ENCODE data around the gene DHRS7B. TPM values are rescaled to one million over a fixed set of nuclear protein-coding genes. Genes with fewer than 3 reads are reported as not detected.

DHRS7B gene
- polyA plus RNA-seq, 1 donor from 2014 or later: 35.8 TPM

- Histone ChIP-seq H3K27ac (ENCODE audit: low read length) (no peak overlapping the region), H3K27me3 (ENCODE audit: insufficient read depth, low read depth, low read length) (no peaks in the 10 kb centered on the region), H3K9ac (ENCODE audit: low read length) (peak overlapping the region; percentile 47), H3K9me2 (ENCODE audit: insufficient read depth, low read length) (no peaks in the 10 kb centered on the region), H3K36me3 (ENCODE audit: insufficient read depth, low read length) (no peaks in the 10 kb centered on the region), H3K9me3 (ENCODE audit: low read length) (no peaks in the 10 kb centered on the region), H2AFZ (ENCODE audit: low read depth, low read length) (peak overlapping the region; percentile 21), H3K4me2 (ENCODE audit: low read length) (peak overlapping the region; percentile 81), H3K79me2 (replicated peaks; ENCODE audit: insufficient read depth, low read length) (no peaks in the 10 kb centered on the region), H4K20me1 (ENCODE audit: insufficient read depth) (no peaks in the 10 kb centered on the region), H3F3A (ENCODE audit: insufficient read depth, low read length, poor library complexity, severe bottlenecking) (no peaks in the 10 kb centered on the region), H3K4me3 (ENCODE audit: low read length) (peak overlapping the region; percentile 73)
- no peak for TF ChIP-seq EZH2 (IDR thresholded peaks at IDR 0.05; ENCODE audit: borderline replicate concordance, insufficient read depth, low read length, poor library complexity, severe bottlenecking)
- TF ChIP-seq MXI1 (conservative IDR thresholded peaks at IDR 0.05; ENCODE audit: poor library complexity, severe bottlenecking): peak; percentile 85
Observed at GRCh38 chr17:21098934-21099689, 27.7 kb upstream of the DHRS7B start.

- Histone ChIP-seq H3K9me2 (ENCODE audit: insufficient read depth, low read length) (no peaks in the 10 kb centered on the region), H3K4me3 (ENCODE audit: low read length) (no peak overlapping the region), H3K27ac (ENCODE audit: low read length) (no peak overlapping the region), H3K9me3 (ENCODE audit: low read length) (no peaks in the 10 kb centered on the region), H3K4me2 (ENCODE audit: low read length) (no peak overlapping the region), H2AFZ (ENCODE audit: low read depth, low read length) (no peak overlapping the region), H3K27me3 (ENCODE audit: insufficient read depth, low read depth, low read length) (no peaks in the 10 kb centered on the region), H3K79me2 (replicated peaks; ENCODE audit: insufficient read depth, low read length) (no peaks in the 10 kb centered on the region), H3F3A (ENCODE audit: insufficient read depth, low read length, poor library complexity, severe bottlenecking) (no peaks in the 10 kb centered on the region), H4K20me1 (ENCODE audit: insufficient read depth) (no peaks in the 10 kb centered on the region), H3K9ac (ENCODE audit: low read length) (no peak overlapping the region), H3K36me3 (ENCODE audit: insufficient read depth, low read length) (no peaks in the 10 kb centered on the region)
- no peak for TF ChIP-seq MXI1 (conservative IDR thresholded peaks at IDR 0.05; ENCODE audit: poor library complexity, severe bottlenecking)
- TF ChIP-seq SMC3 (conservative IDR thresholded peaks at IDR 0.05; ENCODE audit: poor library complexity): no peak
- TF ChIP-seq, protein P1, sequence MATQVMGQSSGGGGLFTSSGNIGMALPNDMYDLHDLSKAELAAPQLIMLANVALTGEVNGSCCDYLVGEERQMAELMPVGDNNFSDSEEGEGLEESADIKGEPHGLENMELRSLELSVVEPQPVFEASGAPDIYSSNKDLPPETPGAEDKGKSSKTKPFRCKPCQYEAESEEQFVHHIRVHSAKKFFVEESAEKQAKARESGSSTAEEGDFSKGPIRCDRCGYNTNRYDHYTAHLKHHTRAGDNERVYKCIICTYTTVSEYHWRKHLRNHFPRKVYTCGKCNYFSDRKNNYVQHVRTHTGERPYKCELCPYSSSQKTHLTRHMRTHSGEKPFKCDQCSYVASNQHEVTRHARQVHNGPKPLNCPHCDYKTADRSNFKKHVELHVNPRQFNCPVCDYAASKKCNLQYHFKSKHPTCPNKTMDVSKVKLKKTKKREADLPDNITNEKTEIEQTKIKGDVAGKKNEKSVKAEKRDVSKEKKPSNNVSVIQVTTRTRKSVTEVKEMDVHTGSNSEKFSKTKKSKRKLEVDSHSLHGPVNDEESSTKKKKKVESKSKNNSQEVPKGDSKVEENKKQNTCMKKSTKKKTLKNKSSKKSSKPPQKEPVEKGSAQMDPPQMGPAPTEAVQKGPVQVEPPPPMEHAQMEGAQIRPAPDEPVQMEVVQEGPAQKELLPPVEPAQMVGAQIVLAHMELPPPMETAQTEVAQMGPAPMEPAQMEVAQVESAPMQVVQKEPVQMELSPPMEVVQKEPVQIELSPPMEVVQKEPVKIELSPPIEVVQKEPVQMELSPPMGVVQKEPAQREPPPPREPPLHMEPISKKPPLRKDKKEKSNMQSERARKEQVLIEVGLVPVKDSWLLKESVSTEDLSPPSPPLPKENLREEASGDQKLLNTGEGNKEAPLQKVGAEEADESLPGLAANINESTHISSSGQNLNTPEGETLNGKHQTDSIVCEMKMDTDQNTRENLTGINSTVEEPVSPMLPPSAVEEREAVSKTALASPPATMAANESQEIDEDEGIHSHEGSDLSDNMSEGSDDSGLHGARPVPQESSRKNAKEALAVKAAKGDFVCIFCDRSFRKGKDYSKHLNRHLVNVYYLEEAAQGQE (IDR thresholded peaks at IDR 0.05; ENCODE audit: borderline replicate concordance): no peak
- TF ChIP-seq POLR2AphosphoS5 (IDR thresholded peaks at IDR 0.05): no peak
- no peak for TF ChIP-seq TAF1 (IDR thresholded peaks at IDR 0.05; ENCODE audit: low read depth)
- TF ChIP-seq EP300 (conservative IDR thresholded peaks at IDR 0.05; ENCODE audit: poor library complexity, severe bottlenecking): no peak
- no peak for TF ChIP-seq RAD21 (conservative IDR thresholded peaks at IDR 0.05)
- no peak for TF ChIP-seq EZH2 (IDR thresholded peaks at IDR 0.05; ENCODE audit: borderline replicate concordance, insufficient read depth, low read length, poor library complexity, severe bottlenecking)
- no peak for TF ChIP-seq CTCF (IDR thresholded peaks at IDR 0.05; ENCODE audit: poor library complexity, severe bottlenecking)
Observed at GRCh38 chr17:21100636-21101035, 26.1 kb upstream of the DHRS7B start.
